Body of pancreas (tissue), 4 donors: ENCODE data around the gene GMPPA.

Experiments used
- CTCF ChIP-seq, 7 experiments: fragments of 450-650 bp in 4 of 7; fragments of 200-600 bp in 3 of 7; sonication (generic) in 3 of 7; IDR thresholded peaks; one replicate each; pipeline ENCODE4 v1.5.1; 2016 to 2019; ENCODE audit warnings: antibody characterized with exemption in 7 of 7
- POLR2A ChIP-seq, 3 donors: fragments of 450-650 bp; IDR thresholded peaks; one replicate each; pipeline ENCODE4 v1.6.1; 2016; ENCODE audit warnings: antibody characterized with exemption in 3 of 3, mild to moderate bottlenecking in 2 of 3

- TF ChIP-seq POLR2A (IDR thresholded peaks at IDR 0.05) (no peak), CTCF (IDR thresholded peaks at IDR 0.05) (peak; percentile 92 to 99 (median 98))
These were observed 31.6 kb downstream of the GMPPA start for GRCh38 chr2:219530048-219530963.
